Mononuclear cell (primary cell): ENCODE measurements around the gene ITGB1BP1. TPM values are rescaled to one million over a fixed set of nuclear protein-coding genes. Genes with fewer than 3 reads are reported as not detected.

ENCODE experiments used
- H3K27me3 ChIP-seq: 2 replicates; pipeline ENCODE4 v1.6.0; 2011; ENCODE audit warnings: low read length, control low read depth; ENCODE audit not compliant: insufficient read depth
- H3K4me1 ChIP-seq: 2 replicates; pipeline ENCODE4 v1.5.1; 2011; ENCODE audit warnings: mild to moderate bottlenecking, low read length, control low read depth; ENCODE audit not compliant: insufficient read depth
- H3K4me3 ChIP-seq: 2 replicates; pipeline ENCODE4 v1.5.1; 2011; ENCODE audit warnings: mild to moderate bottlenecking, low read length, moderate library complexity
- H3K9me3 ChIP-seq: 2 replicates; pipeline ENCODE4 v1.5.1; 2011; ENCODE audit warnings: low read depth, mild to moderate bottlenecking, control low read depth, low read length
- total RNA-seq: library from RNA; depleted of rRNA; stranded (reverse); fragments of >200 nt; gene quantifications from one replicate; pipeline ENCODE4 v1.2.3, GENCODE V29; 2012

ITGB1BP1 gene
- 12.1 TPM for total RNA-seq

GRCh38 chr2:9423100-9423921 is at the start of gene ITGB1BP1, which contains the start of gene CPSF3:
Gene ITGB1BP1, minus strand, starts transcription at chr2:9423528. Its CDS starts 4,831 bp downstream, at chr2:9418697.
Gene CPSF3, plus strand, starts transcription at chr2:9423654. Its CDS starts 120 bp downstream, at chr2:9423774.
- H3K4me1 ChIP-seq = peaks cover 42% of the 10 kb centered on the region
- H3K9me3 ChIP-seq = no peaks in the 10 kb centered on the region
- no peaks in the 10 kb centered on the region for H3K27me3 ChIP-seq
- peak within 1 kb of the TSS; percentile 85 for H3K4me3 ChIP-seq

- H3K4me3 ChIP-seq = no peak overlapping the region
- H3K4me1 ChIP-seq = peaks cover 33% of the 10 kb centered on the region
- H3K27me3 ChIP-seq = no peaks in the 10 kb centered on the region
- H3K9me3 ChIP-seq = no peaks in the 10 kb centered on the region
Observed at GRCh38 chr2:9472511-9472910, 49.2 kb upstream of the ITGB1BP1 start.

DNA sequence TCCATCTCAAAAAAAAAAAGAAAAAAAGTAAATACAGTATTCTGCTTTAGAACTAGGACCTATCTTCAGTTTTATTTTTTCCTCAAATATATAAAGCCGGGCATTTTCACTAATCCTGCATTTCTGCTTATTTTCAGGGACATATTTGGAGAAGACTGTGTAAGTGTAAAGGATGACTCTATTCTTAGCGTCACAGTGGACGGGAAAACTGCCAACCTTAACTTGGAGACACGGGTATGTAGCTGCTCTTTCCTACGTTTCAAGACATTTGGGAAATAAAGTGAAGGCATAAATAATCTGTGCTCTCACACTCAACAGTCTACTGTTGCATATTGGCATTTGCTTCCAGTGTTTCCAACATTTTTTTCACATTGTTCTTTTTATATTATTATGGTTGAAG is 47.9 kb upstream of the ITGB1BP1 start:
- Histone ChIP-seq H3K4me3 (no peak overlapping the region), H3K4me1 (peaks cover 26% of the 10 kb centered on the region), H3K27me3 (no peaks in the 10 kb centered on the region), H3K9me3 (no peaks in the 10 kb centered on the region)

DNA sequence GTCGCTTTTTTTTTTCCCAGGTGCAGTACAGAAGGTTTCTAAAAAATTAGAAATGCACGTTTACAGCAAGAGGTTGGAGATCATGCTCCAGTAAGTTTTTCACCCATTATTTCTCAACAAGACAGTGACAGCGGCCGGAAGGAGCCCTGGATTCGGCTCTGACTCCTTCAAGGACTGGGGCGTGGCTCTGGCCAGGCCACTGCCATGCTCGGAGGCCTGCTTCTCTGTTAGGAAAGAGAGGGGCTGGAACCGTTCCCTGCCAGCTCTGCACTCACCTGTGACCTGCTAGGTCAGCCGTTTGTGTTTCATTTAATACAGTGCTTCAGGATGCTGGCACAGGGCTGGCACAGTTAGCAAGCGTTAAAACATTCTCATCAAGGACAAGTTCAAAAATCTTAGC is 44.4 kb upstream of the ITGB1BP1 start:
- Histone ChIP-seq H3K4me3 (no peak overlapping the region), H3K27me3 (no peaks in the 10 kb centered on the region), H3K9me3 (no peaks in the 10 kb centered on the region), H3K4me1 (peaks cover 8% of the 10 kb centered on the region)

DNA sequence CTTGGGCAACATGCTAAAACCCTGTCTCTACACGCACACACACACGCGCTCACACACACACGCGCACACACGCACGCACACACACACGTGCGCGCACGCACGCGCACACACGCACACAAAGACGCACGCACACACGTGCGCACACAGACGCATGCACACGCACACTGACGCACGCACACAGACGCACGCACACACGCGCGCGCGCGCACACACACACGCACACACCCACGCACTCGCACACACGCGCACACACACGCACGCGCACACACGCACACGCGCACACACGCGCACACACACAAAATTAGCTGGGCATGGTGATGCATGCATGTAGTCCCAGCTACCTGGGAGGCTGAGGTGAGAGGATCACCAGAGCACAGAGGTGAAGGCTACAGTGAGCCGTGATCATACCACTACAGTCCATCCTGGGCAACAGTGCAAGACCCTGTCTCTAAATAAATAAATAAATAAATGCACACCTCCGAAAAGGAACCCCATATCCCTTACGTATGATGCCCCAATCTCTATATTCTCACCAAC is 42.9 kb upstream of the ITGB1BP1 start:
- Histone ChIP-seq H3K27me3 (no peaks in the 10 kb centered on the region), H3K4me1 (peaks cover 8% of the 10 kb centered on the region), H3K4me3 (no peak overlapping the region), H3K9me3 (no peaks in the 10 kb centered on the region)

- H3K9me3 ChIP-seq = no peaks in the 10 kb centered on the region
- H3K27me3 ChIP-seq = no peaks in the 10 kb centered on the region
- no peak overlapping the region for H3K4me3 ChIP-seq
- peaks cover 8% of the 10 kb centered on the region for H3K4me1 ChIP-seq
Observed at GRCh38 chr2:9465170-9465569, 41.8 kb upstream of the ITGB1BP1 start.

GRCh38 chr2:9463698-9464034 is 40.3 kb upstream of the ITGB1BP1 start:
- Histone ChIP-seq H3K4me3 (no peak overlapping the region), H3K4me1 (peaks cover 8% of the 10 kb centered on the region), H3K27me3 (no peaks in the 10 kb centered on the region), H3K9me3 (no peaks in the 10 kb centered on the region)

DNA sequence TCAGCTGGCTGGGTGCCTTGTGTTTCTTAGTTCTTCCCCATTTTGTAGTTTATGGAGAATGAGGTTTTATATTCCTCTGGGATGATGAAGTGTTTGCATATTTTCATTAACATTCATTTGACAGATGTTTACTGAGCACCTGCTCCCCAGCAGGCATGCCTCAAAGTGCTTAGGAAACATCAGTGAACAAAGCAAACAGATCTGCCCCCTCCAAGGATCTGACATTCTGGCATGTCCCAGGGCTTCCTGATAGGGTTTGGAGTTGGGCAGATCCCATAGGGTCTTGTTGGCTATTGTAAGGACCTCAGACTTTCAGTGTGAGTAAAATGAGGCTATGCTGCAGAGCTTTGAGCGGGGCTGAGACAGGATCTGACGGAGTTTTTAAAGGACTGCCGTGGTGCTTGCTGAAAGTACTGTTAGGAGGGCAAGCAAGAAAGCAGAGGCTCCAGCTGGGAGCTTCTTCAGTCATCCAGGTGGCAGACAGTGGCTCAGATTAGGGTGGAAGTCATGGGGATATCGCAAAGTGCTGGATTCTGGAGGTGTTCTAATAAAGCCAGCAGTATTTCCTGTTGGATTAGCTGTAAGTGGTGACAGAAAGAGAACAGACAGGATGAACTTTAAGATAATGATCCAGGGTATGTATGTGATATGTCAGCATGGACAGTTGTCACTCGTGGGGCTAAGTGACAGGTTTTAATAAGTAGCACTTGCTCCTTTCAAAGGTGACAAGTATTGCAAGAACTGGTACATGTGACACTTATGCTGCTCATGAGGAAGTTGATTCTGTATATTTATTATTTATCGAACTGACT is 39.8 kb upstream of the ITGB1BP1 start:
- peaks cover 8% of the 10 kb centered on the region for H3K4me1 ChIP-seq
- no peaks in the 10 kb centered on the region for H3K9me3 ChIP-seq
- no peak overlapping the region for H3K4me3 ChIP-seq
- no peaks in the 10 kb centered on the region for H3K27me3 ChIP-seq

DNA sequence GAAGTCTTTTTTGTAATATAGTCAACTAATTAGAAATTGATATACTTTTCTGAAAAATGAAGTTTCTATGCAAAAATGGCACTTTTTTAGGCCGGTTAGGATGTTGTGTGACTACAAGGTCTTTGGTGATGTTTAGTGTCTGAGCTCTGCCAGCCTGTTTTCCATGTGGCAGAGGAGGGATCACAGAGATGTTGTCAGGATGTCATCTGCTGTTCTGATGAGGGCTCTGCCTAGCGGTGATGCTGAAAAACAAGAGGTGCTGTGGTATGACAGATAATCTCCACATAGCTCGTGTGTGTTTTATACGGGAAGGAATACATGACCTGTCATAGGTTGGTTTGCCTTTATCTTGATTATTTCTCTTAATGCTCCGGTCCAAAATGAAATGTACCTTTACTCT is 39.0 kb upstream of the ITGB1BP1 start:
- no peaks in the 10 kb centered on the region for H3K27me3 ChIP-seq
- H3K4me1 ChIP-seq = peaks cover 8% of the 10 kb centered on the region
- H3K4me3 ChIP-seq = no peak overlapping the region
- no peaks in the 10 kb centered on the region for H3K9me3 ChIP-seq

DNA sequence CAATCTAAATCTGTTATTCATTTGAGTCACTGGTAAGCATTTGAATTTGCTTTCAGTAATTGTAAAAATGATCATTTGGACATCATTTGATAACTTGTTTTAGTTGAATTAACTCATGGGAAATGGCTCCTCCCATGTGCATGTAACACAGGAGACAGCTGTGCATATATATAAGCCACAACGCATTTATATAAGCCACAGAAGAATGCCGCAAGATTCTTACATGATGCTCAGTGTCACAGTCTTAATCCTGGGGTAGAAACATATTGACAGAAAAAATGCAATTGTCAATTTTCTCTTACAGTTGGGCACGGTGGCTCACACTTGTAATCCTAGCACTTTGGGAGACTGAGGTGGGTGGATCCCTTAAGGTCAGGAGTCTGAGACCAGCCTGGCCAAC is 37.8 kb upstream of the ITGB1BP1 start:
- Histone ChIP-seq H3K4me3 (no peak overlapping the region), H3K4me1 (peaks cover 8% of the 10 kb centered on the region), H3K27me3 (no peaks in the 10 kb centered on the region), H3K9me3 (no peaks in the 10 kb centered on the region)

- no peaks in the 10 kb centered on the region for H3K9me3 ChIP-seq
- peaks cover 8% of the 10 kb centered on the region for H3K4me1 ChIP-seq
- H3K27me3 ChIP-seq = no peaks in the 10 kb centered on the region
- H3K4me3 ChIP-seq = no peak overlapping the region
Observed at GRCh38 chr2:9460441-9461017, 37.2 kb upstream of the ITGB1BP1 start.

DNA sequence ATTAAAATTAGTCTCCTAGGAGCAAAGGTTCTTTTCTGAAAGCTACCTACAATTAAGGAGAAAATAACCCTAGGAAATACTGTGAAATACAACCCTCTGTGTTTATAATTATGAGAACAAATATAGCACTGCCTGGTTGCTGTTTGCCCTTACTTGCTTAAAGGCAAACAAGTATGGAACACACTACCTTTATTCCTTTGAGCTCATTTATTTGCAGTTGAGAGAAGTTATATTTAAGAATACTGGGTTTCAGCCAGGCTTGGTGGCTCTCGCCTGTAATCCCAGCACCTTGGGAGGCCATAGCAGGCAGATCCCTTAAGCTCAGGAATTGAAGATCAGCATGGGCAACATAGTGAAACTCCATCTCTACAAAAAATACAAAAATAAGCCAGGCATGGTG is 27.9 kb upstream of the ITGB1BP1 start:
- no peak overlapping the region for H3K4me3 ChIP-seq
- no peaks in the 10 kb centered on the region for H3K9me3 ChIP-seq
- no peaks in the 10 kb centered on the region for H3K27me3 ChIP-seq
- no peaks in the 10 kb centered on the region for H3K4me1 ChIP-seq

DNA sequence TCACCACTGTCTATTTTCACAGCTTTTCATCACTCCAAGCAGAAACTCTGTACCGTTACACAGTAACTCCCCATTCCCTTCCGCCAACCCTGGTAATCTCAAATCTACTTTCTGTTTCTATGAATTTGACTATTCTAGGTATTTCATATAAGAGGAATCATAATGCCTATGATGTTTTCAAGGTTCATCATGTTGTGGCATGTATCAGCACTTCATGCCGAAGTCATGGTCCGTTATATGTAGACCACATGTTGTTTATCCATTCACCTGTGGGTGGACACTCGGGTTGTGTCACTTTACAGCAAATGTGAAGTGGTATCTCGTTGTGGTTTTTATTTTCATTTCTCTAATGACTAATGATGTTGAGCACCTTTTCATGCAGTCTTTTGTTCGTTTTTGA is 21.8 kb upstream of the ITGB1BP1 start:
- no peak overlapping the region for H3K4me3 ChIP-seq
- no peaks in the 10 kb centered on the region for H3K9me3 ChIP-seq
- H3K27me3 ChIP-seq = no peaks in the 10 kb centered on the region
- H3K4me1 ChIP-seq = no peaks in the 10 kb centered on the region

GRCh38 chr2:9443526-9443925 is 20.2 kb upstream of the ITGB1BP1 start:
- Histone ChIP-seq H3K27me3 (no peaks in the 10 kb centered on the region), H3K4me1 (no peaks in the 10 kb centered on the region), H3K4me3 (no peak overlapping the region), H3K9me3 (no peaks in the 10 kb centered on the region)

DNA sequence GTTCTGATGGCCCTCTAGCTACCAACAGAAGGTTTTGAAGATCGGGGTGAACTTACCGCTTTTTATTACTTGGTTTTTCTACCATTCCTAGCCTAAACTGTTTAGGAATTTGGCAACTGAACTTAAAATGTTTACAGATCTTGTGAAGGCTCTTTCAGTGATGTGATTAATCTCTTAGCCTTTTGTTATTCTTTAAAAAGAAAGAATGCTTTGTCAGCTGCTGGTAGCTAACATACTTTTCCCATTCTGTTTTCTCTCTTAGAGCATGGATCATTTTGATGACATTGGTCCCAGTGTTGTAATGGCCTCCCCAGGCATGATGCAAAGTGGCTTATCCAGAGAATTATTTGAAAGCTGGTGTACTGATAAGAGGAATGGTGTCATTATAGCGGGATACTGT is 18.2 kb upstream of the ITGB1BP1 start:
- H3K9me3 ChIP-seq = no peaks in the 10 kb centered on the region
- no peaks in the 10 kb centered on the region for H3K27me3 ChIP-seq
- no peaks in the 10 kb centered on the region for H3K4me1 ChIP-seq
- H3K4me3 ChIP-seq = no peak overlapping the region
